NT2/D1 (cell line): ENCODE measurements around the gene FUT2.
A peak's percentile ranks its signal among the peaks of the same experiment; 100 is the strongest.
"Not testable (repeated sequence)": the region's sequence is repeated elsewhere in the genome, so short reads cannot be mapped to it uniquely, and the experiment has no call there.

Experiments
- DNase-seq: peaks from one replicate; pipeline ENCODE4 v3.0.0-alpha.2; 2011; ENCODE audit warnings: low read depth, low spot score
- H3K27me3 ChIP-seq: 2 replicates; pipeline ENCODE4 v1.6.0; 2011; ENCODE audit warnings: mild to moderate bottlenecking; ENCODE audit not compliant: insufficient read length, insufficient read depth
- H3K36me3 ChIP-seq: 2 replicates; pipeline ENCODE4 v1.6.1; 2011; ENCODE audit warnings: mild to moderate bottlenecking, low read length, mixed read lengths; ENCODE audit not compliant: insufficient read depth, insufficient read length
- H3K4me1 ChIP-seq: 2 replicates; pipeline ENCODE4 v1.5.1; 2011; ENCODE audit not compliant: insufficient read depth, insufficient read length
- H3K4me3 ChIP-seq: 2 replicates; pipeline ENCODE4 v1.5.1; 2011; ENCODE audit warnings: low read depth; ENCODE audit not compliant: insufficient read length
- H3K9ac ChIP-seq: 2 replicates; pipeline ENCODE4 v1.6.0; 2011; ENCODE audit warnings: low read depth; ENCODE audit not compliant: insufficient read length
- H3K9me3 ChIP-seq: 2 replicates; pipeline ENCODE4 v1.5.1; 2011; ENCODE audit warnings: mild to moderate bottlenecking, low read length; ENCODE audit not compliant: insufficient read depth
- SUZ12 ChIP-seq: IDR thresholded peaks from 2 replicates; pipeline ENCODE4 v1.6.1; 2011; ENCODE audit not compliant: insufficient read length, insufficient read depth; ENCODE audit errors: extremely low read depth
- YY1 ChIP-seq: IDR thresholded peaks from 2 replicates; pipeline ENCODE4 v1.6.1; 2011; ENCODE audit not compliant: insufficient read length, insufficient read depth
- ZNF274 ChIP-seq: IDR thresholded peaks from 2 replicates; pipeline ENCODE4 v1.6.1; 2011; ENCODE audit warnings: mild to moderate bottlenecking, low read depth, low read length

The FUT2 gene

DNA sequence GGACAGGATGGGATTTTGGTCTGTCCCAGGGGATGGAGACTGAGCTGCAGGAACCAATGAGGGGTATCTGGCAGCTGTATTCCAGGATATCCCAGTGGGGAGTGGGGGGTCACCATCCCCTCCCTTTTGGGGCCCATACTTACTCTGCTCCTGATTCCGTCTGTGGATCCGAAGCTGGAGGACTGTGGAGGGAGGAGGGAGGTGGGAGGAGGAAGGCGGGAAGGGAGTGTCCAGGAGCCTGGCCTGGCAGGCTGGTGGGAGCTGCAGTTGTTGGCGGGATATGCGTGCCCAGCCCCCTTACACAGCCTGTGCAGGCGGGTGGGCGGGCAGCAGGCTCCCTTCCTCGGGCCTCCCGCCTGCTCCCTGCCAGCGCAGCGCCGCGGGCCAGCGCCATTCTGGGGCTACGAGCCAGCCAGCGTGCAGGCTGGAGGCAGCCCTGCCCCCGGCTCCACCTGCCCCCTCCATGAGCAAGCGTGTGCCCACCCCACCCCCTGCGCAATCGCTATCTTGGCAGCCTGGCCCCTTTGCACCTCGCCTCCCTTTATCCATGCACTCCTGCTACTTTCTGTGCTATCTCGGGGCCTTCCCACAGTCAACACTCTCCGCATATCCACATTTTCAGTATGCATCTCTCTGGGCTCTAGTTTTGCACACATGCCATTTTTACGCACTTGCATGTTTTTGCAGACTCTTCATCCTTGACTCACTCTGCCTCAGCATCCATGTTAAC lies 21.0 kb downstream of the FUT2 start:
- peaks cover 12% of the 10 kb centered on the region for H3K4me1 ChIP-seq
- no peaks in the 10 kb centered on the region for H3K9me3 ChIP-seq
- TF ChIP-seq SUZ12 (no peak), YY1 (no peak), ZNF274 (no peak)
- no peak overlapping the region for H3K4me3 ChIP-seq
- no peaks in the 10 kb centered on the region for H3K36me3 ChIP-seq
- H3K27me3 ChIP-seq = no peaks in the 10 kb centered on the region
- peak overlapping the region; percentile 61 for H3K9ac ChIP-seq
- DNase-seq = no peak

DNA sequence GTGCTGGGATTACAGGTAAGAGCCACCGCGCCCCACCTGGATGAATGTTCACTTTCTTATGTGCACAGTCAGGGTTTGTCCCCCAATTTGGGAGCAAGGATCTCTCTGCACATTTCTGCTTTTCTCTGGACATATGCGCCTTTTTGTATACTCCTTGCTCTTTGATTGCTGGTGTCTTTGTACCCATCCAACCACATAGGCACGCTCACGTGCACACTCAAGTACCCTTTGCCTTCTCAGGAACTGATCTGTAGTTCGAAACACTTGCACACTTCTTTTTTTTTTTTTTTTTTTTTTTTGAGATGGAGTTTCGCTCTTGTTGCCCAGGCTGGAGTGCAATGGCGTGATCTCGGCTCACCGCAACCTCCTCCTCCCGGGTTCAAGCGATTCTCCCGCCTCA lies 22.3 kb downstream of the FUT2 start:
- H3K27me3 ChIP-seq, H3K36me3 ChIP-seq, H3K9me3 ChIP-seq, H3K9ac ChIP-seq, DNase-seq, H3K4me1 ChIP-seq, H3K4me3 ChIP-seq: not testable (repeated sequence)

DNA sequence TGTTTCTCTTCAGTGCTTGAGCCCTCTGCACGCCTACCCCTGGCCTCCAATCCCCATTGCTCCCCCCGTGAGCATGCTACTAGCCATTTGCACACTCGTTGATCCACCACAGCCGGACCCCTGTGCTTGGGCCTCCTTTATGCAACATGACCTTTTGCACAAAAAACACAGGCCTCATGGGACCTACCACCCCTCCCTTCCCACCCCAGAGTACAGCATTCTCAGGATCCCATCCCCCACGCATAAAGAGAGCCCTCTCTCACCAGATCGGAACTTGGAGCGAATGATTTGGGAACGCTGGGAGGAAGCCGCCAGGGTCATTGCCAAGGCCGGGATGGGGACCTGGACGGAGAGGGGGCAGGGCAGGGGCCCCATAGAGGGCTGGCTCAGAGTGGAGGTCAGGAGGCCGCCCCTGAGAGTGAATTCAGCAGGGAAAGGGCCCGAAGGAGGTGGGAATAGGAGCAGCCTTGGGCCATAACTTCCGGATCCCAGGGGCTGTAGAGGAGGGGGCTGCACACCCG lies 23.0 kb downstream of the FUT2 start:
- peaks cover 8% of the 10 kb centered on the region for H3K4me1 ChIP-seq

DNA sequence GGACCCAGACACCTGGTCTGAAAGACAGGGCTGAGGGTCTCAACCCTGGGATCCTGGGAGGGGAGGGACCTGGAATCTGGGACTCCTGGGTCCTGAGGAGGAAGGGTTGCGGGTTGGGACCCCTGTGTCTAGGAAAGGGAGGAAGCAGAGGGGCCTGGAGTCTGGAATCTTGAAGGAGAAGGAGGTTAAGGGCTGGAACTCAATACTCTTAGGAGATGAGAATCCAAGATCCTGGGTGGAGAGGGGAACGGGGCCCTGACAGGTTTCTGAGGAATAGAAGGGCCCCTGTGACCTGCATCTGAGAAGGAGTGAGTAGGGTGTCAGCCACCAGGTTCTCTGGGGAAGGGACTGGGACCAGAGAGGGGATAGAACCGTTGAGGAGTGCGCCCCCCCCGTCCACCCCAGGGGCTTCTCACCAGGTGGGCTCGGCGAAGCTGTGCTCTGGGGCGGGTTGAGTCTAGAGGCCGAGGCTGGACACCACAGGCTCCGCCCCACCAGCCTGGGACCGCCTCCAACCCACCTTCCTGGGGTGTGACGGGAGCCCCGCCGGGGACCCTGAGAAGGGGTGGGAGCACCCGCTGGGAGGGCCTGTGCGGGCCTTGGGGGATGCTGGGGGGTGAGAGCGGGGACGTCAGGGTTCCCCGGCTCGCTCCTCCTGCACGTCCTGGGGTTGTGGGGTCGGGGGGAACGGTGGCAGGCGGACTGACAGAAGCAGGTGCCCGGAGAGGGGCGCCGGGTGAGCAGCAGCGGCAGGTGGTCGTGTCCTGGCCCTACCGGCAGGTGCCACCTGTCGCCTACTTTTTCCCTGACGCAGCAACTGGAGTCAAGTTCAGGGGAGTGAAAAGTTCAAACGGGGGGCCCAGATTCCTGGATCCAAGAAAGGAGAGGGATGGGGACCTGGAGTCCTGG lies 23.7 kb downstream of the FUT2 start, which contains the start of gene MAMSTR:
Gene MAMSTR, minus strand, starts transcription at position 463 of the 909 bp plus-strand sequence. CDS start 694 bp downstream, outside the sequence.
- TF ChIP-seq SUZ12 (no peak), YY1 (no peak), ZNF274 (no peak)
- no peaks in the 10 kb centered on the region for H3K9me3 ChIP-seq
- peak within 1 kb of the TSS; percentile 19 for H3K4me3 ChIP-seq
- H3K4me1 ChIP-seq = peaks cover 8% of the 10 kb centered on the region
- peak within 1 kb of the TSS; percentile 53 for H3K9ac ChIP-seq
- H3K36me3 ChIP-seq = no peaks in the 10 kb centered on the region
- H3K27me3 ChIP-seq = no peaks in the 10 kb centered on the region
- DNase-seq = no peak

More for the DNA sequence above, 23.0 kb downstream of the FUT2 start:
- DNase-seq = no peak
- Histone ChIP-seq H3K36me3 (no peaks in the 10 kb centered on the region), H3K4me3 (no peak overlapping the region), H3K9ac (peak overlapping the region; percentile 53), H3K27me3 (no peaks in the 10 kb centered on the region), H3K9me3 (no peaks in the 10 kb centered on the region)
- TF ChIP-seq YY1 (no peak), SUZ12 (no peak), ZNF274 (no peak)

DNA sequence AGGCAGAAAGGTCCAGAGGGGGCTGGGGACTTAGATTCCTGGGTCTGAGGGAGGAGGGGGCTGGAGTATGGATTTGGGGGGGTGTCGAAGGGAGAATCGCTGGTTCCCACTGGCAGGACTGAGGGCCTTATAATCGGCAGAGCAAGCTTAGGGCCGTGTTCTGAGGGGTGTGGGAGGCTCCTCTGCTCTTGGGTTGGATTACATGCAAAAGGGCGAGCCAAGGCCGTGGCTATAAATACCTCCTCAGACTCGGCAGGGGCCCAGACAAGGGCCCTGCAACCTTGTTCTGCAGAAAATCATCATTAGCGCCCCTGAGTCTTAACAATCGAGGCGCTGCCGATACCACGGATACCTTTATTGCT lies 24.5 kb downstream of the FUT2 start:
- H3K4me1 ChIP-seq = peaks cover 8% of the 10 kb centered on the region
- peak overlapping the region; percentile 19 for H3K4me3 ChIP-seq
- TF ChIP-seq ZNF274 (no peak), YY1 (no peak), SUZ12 (no peak)
- no peaks in the 10 kb centered on the region for H3K36me3 ChIP-seq
- DNase-seq = no peak
- H3K9ac ChIP-seq = no peak overlapping the region
- no peaks in the 10 kb centered on the region for H3K9me3 ChIP-seq
- no peaks in the 10 kb centered on the region for H3K27me3 ChIP-seq

DNA sequence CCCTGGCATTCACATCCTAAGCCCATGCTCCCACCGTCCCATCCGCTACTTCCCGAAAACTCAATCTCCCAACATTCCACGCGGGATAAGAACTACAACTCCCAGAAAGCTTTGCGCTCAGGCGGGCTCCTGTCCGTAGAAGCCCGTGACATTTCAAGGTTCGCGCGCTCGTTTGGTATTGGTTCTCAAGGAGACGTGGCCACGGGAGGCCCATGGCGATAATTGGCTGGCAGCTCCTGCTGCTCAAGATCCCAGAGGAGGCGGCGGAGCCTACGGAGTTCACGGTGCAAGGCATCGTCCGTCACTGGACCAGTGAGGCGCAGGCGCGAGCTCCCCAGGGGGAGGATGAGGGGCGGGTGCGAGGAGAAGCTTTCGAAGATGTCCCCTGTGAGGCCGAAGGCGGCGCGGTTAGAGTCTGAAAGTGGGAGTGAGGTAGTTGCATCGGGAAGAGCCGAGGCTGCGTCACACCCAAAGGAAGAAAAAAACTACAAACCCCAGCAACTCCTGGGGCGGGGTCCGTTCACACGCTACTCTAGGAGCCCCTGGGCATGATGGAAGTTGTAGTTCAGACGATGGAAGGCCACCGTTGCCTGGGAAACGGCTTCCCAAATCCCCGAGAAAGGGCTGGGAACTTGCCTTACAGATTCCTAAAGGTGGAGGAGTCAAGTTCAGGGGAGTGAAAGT lies 25.0 kb downstream of the FUT2 start:
- H3K4me3 ChIP-seq = peak overlapping the region; percentile 70
- peak; percentile 95 for DNase-seq
- H3K9me3 ChIP-seq = no peaks in the 10 kb centered on the region
- no peak for TF ChIP-seq SUZ12
- TF ChIP-seq YY1 = no peak
- TF ChIP-seq ZNF274 = no peak
- no peaks in the 10 kb centered on the region for H3K27me3 ChIP-seq
- peaks cover 8% of the 10 kb centered on the region for H3K4me1 ChIP-seq
- H3K36me3 ChIP-seq = no peaks in the 10 kb centered on the region
- peak overlapping the region; percentile 70 for H3K9ac ChIP-seq
